ENCODE results near the gene CYLD.

Gene CYLD

DNA sequence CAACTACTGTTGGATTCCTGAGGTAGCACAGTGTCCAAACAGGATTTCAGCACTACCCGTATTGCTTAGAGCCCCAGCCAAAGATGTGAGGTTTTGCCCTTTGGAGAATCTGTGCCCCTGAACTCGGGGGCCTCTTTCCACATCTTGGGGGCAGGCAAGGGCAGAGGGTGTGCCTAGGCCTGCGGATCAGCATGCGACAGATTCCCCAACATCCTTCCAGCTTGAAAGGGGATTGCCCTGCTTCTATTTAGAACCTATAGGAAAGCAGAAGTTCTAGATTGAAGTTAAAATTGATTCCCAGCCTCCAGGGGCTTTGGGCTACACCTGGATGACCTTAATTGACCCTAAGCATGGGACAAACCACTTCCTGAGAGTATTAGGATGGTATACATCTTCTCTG lies 28.9 kb upstream of the CYLD start:
- Histone ChIP-seq H2BK120ac (ENCODE audit: low read depth, low read length) (no peak overlapping the region), H2AFZ (ENCODE audit: low read depth, low read length) (no peak overlapping the region), H4K8ac (ENCODE audit: low read length) (no peak overlapping the region), H3K18ac (ENCODE audit: low read depth in 1 of 2, low read length in 2 of 2) (no peak overlapping the region), H3K4me2 (ENCODE audit: low read length, poor library complexity, severe bottlenecking) (no peak overlapping the region), H3K9ac (ENCODE audit: low read length) (no peak overlapping the region), H3K27ac (ENCODE audit: low read length, poor library complexity, severe bottlenecking) (no peak overlapping the region), H2BK5ac (ENCODE audit: low read depth, low read length, poor library complexity, severe bottlenecking) (no peak overlapping the region), H3K4ac (ENCODE audit: low read depth in 1 of 2, low read length in 2 of 2) (no peak overlapping the region), H3K4me3 (ENCODE audit: insufficient read depth in 1 of 2, low read depth in 1 of 2, low read length in 2 of 2) (no peak overlapping the region), H3K4me1 (ENCODE audit: control insufficient read depth, insufficient read depth, low read depth, low read length) (no peaks in the 10 kb centered on the region), H2AK5ac (ENCODE audit: low read length, severe bottlenecking) (no peak overlapping the region), H3K36me3 (ENCODE audit: control insufficient read depth in 1 of 2, insufficient read depth in 2 of 2, low read depth in 1 of 2, low read length in 2 of 2) (no peaks in the 10 kb centered on the region), H3K23ac (ENCODE audit: low read length in 2 of 2) (no peak overlapping the region), H3K79me1 (replicated peaks; ENCODE audit: low read length, poor library complexity, severe bottlenecking) (no peaks in the 10 kb centered on the region), H3K27me3 (ENCODE audit: control insufficient read depth in 1 of 2, insufficient read depth in 1 of 2, low read length in 2 of 2) (peaks cover 0 to 3% of the 10 kb centered on the region in 2 experiments), H2BK15ac (ENCODE audit: low read depth, poor library complexity, severe bottlenecking) (no peak overlapping the region), H2BK12ac (ENCODE audit: low read length in 2 of 2) (no peak overlapping the region), H4K91ac (ENCODE audit: low read length) (no peak overlapping the region), H3K14ac (ENCODE audit: low read length in 2 of 2) (no peak overlapping the region), H3K9me3 (ENCODE audit: control insufficient read depth, low read length) (no peaks in the 10 kb centered on the region)
- no peak for DNase-seq
- 48% methylated on average over 2 of the region's 4 CpGs for WGBS

DNA sequence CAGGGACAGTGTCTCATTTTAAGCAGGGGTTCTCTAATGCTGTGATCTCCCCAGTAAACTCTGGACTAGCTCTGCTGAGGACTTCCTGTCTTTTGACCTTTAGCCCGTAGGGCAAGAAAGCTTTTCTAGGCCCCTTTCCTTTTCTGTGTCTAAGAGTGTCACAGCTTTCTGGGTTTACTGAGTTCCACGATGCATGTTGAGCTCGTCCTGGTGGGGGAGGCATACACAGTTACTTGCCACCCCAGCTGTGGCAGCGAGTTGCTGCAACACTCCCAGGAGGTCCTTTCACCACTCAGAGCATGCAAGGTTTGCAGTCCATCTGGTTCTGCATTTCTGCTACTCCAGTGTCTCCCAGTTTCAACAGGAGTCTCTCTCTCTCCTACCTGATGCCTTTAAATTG lies 24.8 kb upstream of the CYLD start:
- Histone ChIP-seq H3K14ac (ENCODE audit: low read length in 2 of 2) (no peak overlapping the region), H2AFZ (ENCODE audit: low read depth, low read length) (no peak overlapping the region), H2BK12ac (ENCODE audit: low read length in 2 of 2) (no peak overlapping the region), H3K79me1 (replicated peaks; ENCODE audit: low read length, poor library complexity, severe bottlenecking) (no peaks in the 10 kb centered on the region), H3K4me3 (ENCODE audit: insufficient read depth in 1 of 2, low read depth in 1 of 2, low read length in 2 of 2) (no peak overlapping the region), H3K9me3 (ENCODE audit: control insufficient read depth, low read length) (no peaks in the 10 kb centered on the region), H3K36me3 (ENCODE audit: control insufficient read depth in 1 of 2, insufficient read depth in 2 of 2, low read depth in 1 of 2, low read length in 2 of 2) (no peaks in the 10 kb centered on the region), H3K23ac (ENCODE audit: low read length in 2 of 2) (no peak overlapping the region), H3K4me2 (ENCODE audit: low read length, poor library complexity, severe bottlenecking) (no peak overlapping the region), H4K91ac (ENCODE audit: low read length) (no peak overlapping the region), H3K4ac (ENCODE audit: low read depth in 1 of 2, low read length in 2 of 2) (no peak overlapping the region), H2BK5ac (ENCODE audit: low read depth, low read length, poor library complexity, severe bottlenecking) (no peak overlapping the region), H3K9ac (ENCODE audit: low read length) (no peak overlapping the region), H4K8ac (ENCODE audit: low read length) (no peak overlapping the region), H2BK120ac (ENCODE audit: low read depth, low read length) (no peak overlapping the region), H3K27ac (ENCODE audit: low read length, poor library complexity, severe bottlenecking) (no peak overlapping the region), H3K4me1 (ENCODE audit: control insufficient read depth, insufficient read depth, low read depth, low read length) (no peaks in the 10 kb centered on the region), H3K27me3 (ENCODE audit: control insufficient read depth in 1 of 2, insufficient read depth in 1 of 2, low read length in 2 of 2) (peaks cover 0 to 3% of the 10 kb centered on the region in 2 experiments), H2AK5ac (ENCODE audit: low read length, severe bottlenecking) (no peak overlapping the region), H3K18ac (ENCODE audit: low read depth in 1 of 2, low read length in 2 of 2) (no peak overlapping the region), H2BK15ac (ENCODE audit: low read depth, poor library complexity, severe bottlenecking) (no peak overlapping the region)
- WGBS = 53% methylated on average over 4 of the region's 4 CpGs
- no peak for DNase-seq

GRCh38 chr16:50717494-50717893 lies 24.4 kb upstream of the CYLD start:
- Histone ChIP-seq H3K9me3 (ENCODE audit: control insufficient read depth, low read length) (no peaks in the 10 kb centered on the region), H3K79me1 (replicated peaks; ENCODE audit: low read length, poor library complexity, severe bottlenecking) (no peaks in the 10 kb centered on the region), H3K9ac (ENCODE audit: low read length) (no peak overlapping the region), H4K8ac (ENCODE audit: low read length) (no peak overlapping the region), H2AFZ (ENCODE audit: low read depth, low read length) (no peak overlapping the region), H3K14ac (ENCODE audit: low read length in 2 of 2) (no peak overlapping the region), H2BK12ac (ENCODE audit: low read length in 2 of 2) (no peak overlapping the region), H3K4me1 (ENCODE audit: control insufficient read depth, insufficient read depth, low read depth, low read length) (no peaks in the 10 kb centered on the region), H3K36me3 (ENCODE audit: control insufficient read depth in 1 of 2, insufficient read depth in 2 of 2, low read depth in 1 of 2, low read length in 2 of 2) (no peaks in the 10 kb centered on the region), H3K23ac (ENCODE audit: low read length in 2 of 2) (no peak overlapping the region), H3K4me2 (ENCODE audit: low read length, poor library complexity, severe bottlenecking) (no peak overlapping the region), H3K27me3 (ENCODE audit: control insufficient read depth in 1 of 2, insufficient read depth in 1 of 2, low read length in 2 of 2) (peaks cover 0 to 3% of the 10 kb centered on the region in 2 experiments), H3K18ac (ENCODE audit: low read depth in 1 of 2, low read length in 2 of 2) (no peak overlapping the region), H2AK5ac (ENCODE audit: low read length, severe bottlenecking) (no peak overlapping the region), H4K91ac (ENCODE audit: low read length) (no peak overlapping the region), H3K27ac (ENCODE audit: low read length, poor library complexity, severe bottlenecking) (no peak overlapping the region), H2BK5ac (ENCODE audit: low read depth, low read length, poor library complexity, severe bottlenecking) (no peak overlapping the region), H2BK15ac (ENCODE audit: low read depth, poor library complexity, severe bottlenecking) (no peak overlapping the region), H3K4ac (ENCODE audit: low read depth in 1 of 2, low read length in 2 of 2) (no peak overlapping the region), H2BK120ac (ENCODE audit: low read depth, low read length) (no peak overlapping the region), H3K4me3 (ENCODE audit: insufficient read depth in 1 of 2, low read depth in 1 of 2, low read length in 2 of 2) (no peak overlapping the region)
- 85% methylated on average over 3 of the region's 5 CpGs for WGBS
- DNase-seq = no peak

DNA sequence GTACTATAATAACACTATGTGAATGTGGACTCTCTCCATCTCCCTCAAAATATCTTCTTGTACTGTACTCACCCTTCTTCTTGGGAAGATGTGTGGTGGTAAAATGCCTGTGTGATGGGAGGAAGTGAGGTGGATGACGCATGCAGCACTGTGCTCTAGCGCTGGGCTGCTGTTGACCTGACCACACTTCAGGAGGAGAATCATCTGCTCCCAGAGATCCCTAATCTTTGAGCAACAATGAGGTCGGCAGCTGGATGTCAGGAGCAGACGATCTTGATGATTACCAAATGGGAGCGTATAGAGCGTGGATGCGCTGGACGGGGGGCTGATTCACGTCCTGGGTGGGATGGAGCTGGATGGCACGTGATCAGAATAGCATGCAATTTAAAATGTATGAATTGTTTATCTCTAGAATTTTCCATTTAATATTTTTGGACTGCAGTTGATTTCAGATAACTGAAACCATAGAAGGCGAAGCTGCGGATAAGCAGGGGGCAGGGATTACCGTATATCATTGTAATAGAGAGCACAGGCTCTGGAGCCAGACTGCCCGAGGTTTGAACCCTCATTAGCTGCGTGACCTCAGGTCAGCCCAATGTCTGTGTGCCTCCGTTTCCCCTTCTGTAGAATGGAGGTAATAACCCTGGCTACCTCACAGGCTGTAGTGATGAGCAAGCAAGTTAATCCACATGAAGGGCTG lies 23.7 kb upstream of the CYLD start:
- Histone ChIP-seq H2BK12ac (ENCODE audit: low read length in 2 of 2) (no peak overlapping the region), H3K4me1 (ENCODE audit: control insufficient read depth, insufficient read depth, low read depth, low read length) (no peaks in the 10 kb centered on the region), H4K8ac (ENCODE audit: low read length) (no peak overlapping the region), H3K23ac (ENCODE audit: low read length in 2 of 2) (no peak overlapping the region), H2BK120ac (ENCODE audit: low read depth, low read length) (no peak overlapping the region), H3K27me3 (ENCODE audit: control insufficient read depth in 1 of 2, insufficient read depth in 1 of 2, low read length in 2 of 2) (peaks cover 0 to 3% of the 10 kb centered on the region in 2 experiments), H2BK5ac (ENCODE audit: low read depth, low read length, poor library complexity, severe bottlenecking) (no peak overlapping the region), H3K4ac (ENCODE audit: low read depth in 1 of 2, low read length in 2 of 2) (no peak overlapping the region), H3K4me2 (ENCODE audit: low read length, poor library complexity, severe bottlenecking) (no peak overlapping the region), H3K4me3 (ENCODE audit: insufficient read depth in 1 of 2, low read depth in 1 of 2, low read length in 2 of 2) (peak overlapping the region in 1 of 2 experiments; percentile 67), H2BK15ac (ENCODE audit: low read depth, poor library complexity, severe bottlenecking) (no peak overlapping the region), H3K9ac (ENCODE audit: low read length) (peak overlapping the region; percentile 42), H2AK5ac (ENCODE audit: low read length, severe bottlenecking) (no peak overlapping the region), H3K27ac (ENCODE audit: low read length, poor library complexity, severe bottlenecking) (no peak overlapping the region), H3K36me3 (ENCODE audit: control insufficient read depth in 1 of 2, insufficient read depth in 2 of 2, low read depth in 1 of 2, low read length in 2 of 2) (no peaks in the 10 kb centered on the region), H2AFZ (ENCODE audit: low read depth, low read length) (no peak overlapping the region), H3K79me1 (replicated peaks; ENCODE audit: low read length, poor library complexity, severe bottlenecking) (no peaks in the 10 kb centered on the region), H4K91ac (ENCODE audit: low read length) (no peak overlapping the region), H3K9me3 (ENCODE audit: control insufficient read depth, low read length) (no peaks in the 10 kb centered on the region), H3K18ac (ENCODE audit: low read depth in 1 of 2, low read length in 2 of 2) (no peak overlapping the region), H3K14ac (ENCODE audit: low read length in 2 of 2) (no peak overlapping the region)
- 85% methylated on average over 15 of the region's 16 CpGs for WGBS
- DNase-seq = no peak
